ENCODE results near the gene S100A14. TPM values are rescaled to one million over a fixed set of nuclear protein-coding genes. Genes with fewer than 3 reads are reported as not detected.

The S100A14 gene
- total RNA-seq, 2 donors from 2014 or later = 543 to 565 TPM

- intact Hi-C loops (cut with DNase I) = loop anchor here (5.0 kb wide), 1 partner anchor 107 kb away; no protein-coding TSS in a partner anchor
- Histone ChIP-seq H3K27ac (no peak overlapping the region), H3K4me3 (no peak overlapping the region), H3K36me3 (no peaks in the 10 kb centered on the region), H3K9ac (ENCODE audit: low read depth in 2 of 2, low read length in 2 of 2) (no peak overlapping the region), H3K4me1 (no peaks in the 10 kb centered on the region), H3K9me3 (no peaks in the 10 kb centered on the region), H3K27me3 (no peaks in the 10 kb centered on the region)
- DNase-seq = no peak
- TF ChIP-seq CTCF (IDR thresholded peaks at IDR 0.05) = no peak
These were observed 3.0 kb upstream of the S100A14 start for GRCh38 chr1:153619171-153619570.

DNA sequence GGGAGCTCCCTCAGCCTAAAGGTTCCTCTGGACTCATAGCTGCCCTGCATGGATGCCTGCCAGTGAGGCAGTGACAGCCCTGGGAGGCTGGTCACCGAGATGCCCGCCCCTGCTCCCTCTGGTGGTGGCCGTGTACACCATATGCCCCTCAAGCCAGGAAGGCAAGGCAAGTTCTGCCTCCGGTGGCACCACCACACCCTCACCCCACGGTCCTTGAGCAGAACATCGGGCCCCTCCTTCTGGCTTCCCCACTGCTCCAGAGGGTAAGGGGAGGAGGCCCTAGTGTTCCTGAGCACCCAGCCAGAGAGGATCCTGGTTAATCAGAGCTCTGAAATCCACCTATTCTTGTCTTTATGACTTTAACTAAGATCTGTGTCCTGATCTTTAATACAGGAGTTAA is 1.5 kb upstream of the S100A14 start:
- intact Hi-C loops (cut with DNase I) = loop anchor here (5.0 kb wide), 1 partner anchor 105 kb away; no protein-coding TSS in a partner anchor
- Histone ChIP-seq H3K9me3 (no peaks in the 10 kb centered on the region), H3K4me3 (no peak overlapping the region), H3K27ac (peak overlapping the region; percentile 67), H3K27me3 (no peaks in the 10 kb centered on the region), H3K4me1 (peaks cover 6% of the 10 kb centered on the region), H3K36me3 (no peaks in the 10 kb centered on the region), H3K9ac (ENCODE audit: low read depth in 2 of 2, low read length in 2 of 2) (peak overlapping the region in 1 of 2 donors; percentile 64)
- DNase-seq = peak; percentile 90
- TF ChIP-seq CTCF (IDR thresholded peaks at IDR 0.05) = peak; percentile 42

- H3K9ac ChIP-seq (ENCODE audit: low read depth in 2 of 2, low read length in 2 of 2) = peak overlapping the region in 1 of 2 donors; percentile 64
- intact Hi-C loops (cut with DNase I) = loop anchor here (5.0 kb wide), 1 partner anchor 105 kb away; no protein-coding TSS in a partner anchor
- no peaks in the 10 kb centered on the region for H3K27me3 ChIP-seq
- DNase-seq = no peak
- no peaks in the 10 kb centered on the region for H3K9me3 ChIP-seq
- peaks cover 6% of the 10 kb centered on the region for H3K4me1 ChIP-seq
- no peaks in the 10 kb centered on the region for H3K36me3 ChIP-seq
- no peak for TF ChIP-seq CTCF (IDR thresholded peaks at IDR 0.05)
- peak overlapping the region; percentile 67 for H3K27ac ChIP-seq
- H3K4me3 ChIP-seq = no peak overlapping the region
These were observed 789 bp upstream of the S100A14 start for GRCh38 chr1:153616917-153617311.

GRCh38 chr1:153615406-153615805 is 719 bp downstream of the S100A14 start:
- Histone ChIP-seq H3K9me3 (no peaks in the 10 kb centered on the region), H3K36me3 (no peaks in the 10 kb centered on the region), H3K4me3 (peak overlapping the region; percentile 29), H3K27me3 (no peaks in the 10 kb centered on the region), H3K4me1 (peaks cover 10% of the 10 kb centered on the region), H3K27ac (peak overlapping the region; percentile 67), H3K9ac (ENCODE audit: low read depth in 2 of 2, low read length in 2 of 2) (peak overlapping the region; percentile 64)
- no peak for DNase-seq
- intact Hi-C loops (cut with DNase I) = loop anchor here (5.0 kb wide), 1 partner anchor 103 kb away; no protein-coding TSS in a partner anchor
- TF ChIP-seq CTCF (IDR thresholded peaks at IDR 0.05) = no peak

DNA sequence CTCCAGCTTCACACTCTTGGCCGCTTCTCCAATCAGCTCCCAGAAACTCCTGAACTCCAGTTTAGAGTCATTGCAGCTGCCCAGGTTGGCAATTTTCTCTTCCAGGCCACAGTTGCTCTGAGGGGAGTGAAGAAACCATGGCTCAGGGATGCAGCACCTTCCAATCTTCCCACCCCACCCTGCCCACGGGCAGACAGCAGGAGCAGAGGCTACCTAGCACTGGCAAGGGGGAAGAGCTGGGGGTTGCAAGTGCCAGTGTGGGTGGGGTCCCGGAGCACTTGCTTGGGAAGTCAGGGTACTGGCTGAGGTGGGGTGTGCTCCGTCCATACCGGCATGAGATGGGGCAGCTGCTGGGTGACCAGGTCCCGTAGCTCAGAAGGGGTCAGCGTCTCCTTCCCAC is 1.2 kb downstream of the S100A14 start:
- Histone ChIP-seq H3K27me3 (no peaks in the 10 kb centered on the region), H3K9ac (ENCODE audit: low read depth in 2 of 2, low read length in 2 of 2) (peak overlapping the region in 1 of 2 donors; percentile 64), H3K36me3 (no peaks in the 10 kb centered on the region), H3K4me1 (peaks cover 10% of the 10 kb centered on the region), H3K27ac (peak overlapping the region; percentile 67), H3K9me3 (no peaks in the 10 kb centered on the region), H3K4me3 (peak overlapping the region; percentile 29)
- no peak for DNase-seq
- TF ChIP-seq CTCF (IDR thresholded peaks at IDR 0.05) = no peak
- intact Hi-C loops (cut with DNase I) = loop anchor here (5.0 kb wide), 1 partner anchor 103 kb away; no protein-coding TSS in a partner anchor

Data from colonic mucosa (tissue), 4 donors.